ENCODE measurements around the gene WNT3A. TPM values are rescaled to one million over a fixed set of nuclear protein-coding genes. Genes with fewer than 3 reads are reported as not detected.

WNT3A gene
- total and polyA plus RNA-seq, 9 of the 15 experiments (the other 6 are each of a cell fraction or from before 2014, with no cell fraction given), result not detected

DNA sequence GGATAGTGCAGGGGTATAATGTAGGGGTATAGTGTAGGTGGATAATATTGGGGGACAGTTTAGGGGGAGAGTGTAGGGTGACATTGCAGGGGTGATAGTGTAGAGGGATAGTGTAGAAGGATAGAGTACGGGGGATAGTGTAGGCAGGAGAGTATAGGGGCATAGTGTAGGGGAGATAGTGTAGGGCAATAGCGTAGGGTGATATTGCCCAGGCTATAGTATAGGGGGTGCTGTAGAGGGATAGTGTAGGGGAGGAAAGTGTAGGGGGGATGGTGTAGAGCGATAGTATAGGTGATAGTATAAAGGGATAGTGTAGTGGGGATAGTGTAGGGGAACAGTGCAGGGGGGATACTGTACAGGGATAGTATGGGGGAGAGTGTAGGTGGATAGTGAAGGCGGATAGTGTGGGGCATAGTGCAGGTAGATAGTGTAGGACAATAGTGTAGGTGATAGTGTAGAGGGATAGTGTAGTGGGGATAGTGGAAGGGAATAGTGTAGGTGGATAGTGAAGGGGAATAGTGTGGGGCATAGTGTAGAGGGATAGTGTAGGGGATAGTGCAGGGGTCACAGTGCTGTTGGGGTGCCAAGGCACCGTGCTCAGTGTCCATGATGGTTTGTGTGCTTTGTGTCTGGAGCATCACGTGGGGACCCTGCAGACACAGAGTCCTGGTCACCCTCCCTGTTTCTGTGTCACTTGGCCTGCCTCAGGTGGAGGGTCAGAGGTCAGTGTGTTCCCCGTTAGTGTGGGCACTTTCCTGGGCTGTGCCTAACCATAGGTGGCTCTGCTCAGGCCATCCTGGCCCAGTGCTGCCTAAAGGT lies 65.2 kb downstream of the WNT3A start (continued):
- TF ChIP-seq, protein P1, sequence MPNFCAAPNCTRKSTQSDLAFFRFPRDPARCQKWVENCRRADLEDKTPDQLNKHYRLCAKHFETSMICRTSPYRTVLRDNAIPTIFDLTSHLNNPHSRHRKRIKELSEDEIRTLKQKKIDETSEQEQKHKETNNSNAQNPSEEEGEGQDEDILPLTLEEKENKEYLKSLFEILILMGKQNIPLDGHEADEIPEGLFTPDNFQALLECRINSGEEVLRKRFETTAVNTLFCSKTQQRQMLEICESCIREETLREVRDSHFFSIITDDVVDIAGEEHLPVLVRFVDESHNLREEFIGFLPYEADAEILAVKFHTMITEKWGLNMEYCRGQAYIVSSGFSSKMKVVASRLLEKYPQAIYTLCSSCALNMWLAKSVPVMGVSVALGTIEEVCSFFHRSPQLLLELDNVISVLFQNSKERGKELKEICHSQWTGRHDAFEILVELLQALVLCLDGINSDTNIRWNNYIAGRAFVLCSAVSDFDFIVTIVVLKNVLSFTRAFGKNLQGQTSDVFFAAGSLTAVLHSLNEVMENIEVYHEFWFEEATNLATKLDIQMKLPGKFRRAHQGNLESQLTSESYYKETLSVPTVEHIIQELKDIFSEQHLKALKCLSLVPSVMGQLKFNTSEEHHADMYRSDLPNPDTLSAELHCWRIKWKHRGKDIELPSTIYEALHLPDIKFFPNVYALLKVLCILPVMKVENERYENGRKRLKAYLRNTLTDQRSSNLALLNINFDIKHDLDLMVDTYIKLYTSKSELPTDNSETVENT (CRISPR knock-in tag; IDR thresholded peaks at IDR 0.05), result no peak
- no peak for TF ChIP-seq ZNF696 (CRISPR knock-in tag; conservative IDR thresholded peaks at IDR 0.05)
- TF ChIP-seq, protein P2, sequence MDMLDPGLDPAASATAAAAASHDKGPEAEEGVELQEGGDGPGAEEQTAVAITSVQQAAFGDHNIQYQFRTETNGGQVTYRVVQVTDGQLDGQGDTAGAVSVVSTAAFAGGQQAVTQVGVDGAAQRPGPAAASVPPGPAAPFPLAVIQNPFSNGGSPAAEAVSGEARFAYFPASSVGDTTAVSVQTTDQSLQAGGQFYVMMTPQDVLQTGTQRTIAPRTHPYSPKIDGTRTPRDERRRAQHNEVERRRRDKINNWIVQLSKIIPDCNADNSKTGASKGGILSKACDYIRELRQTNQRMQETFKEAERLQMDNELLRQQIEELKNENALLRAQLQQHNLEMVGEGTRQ (CRISPR knock-in tag; IDR thresholded peaks at IDR 0.05), result peak; percentile 42; the same call in 1 of the 2 replicates
- TF ChIP-seq FIP1L1 (IDR thresholded peaks at IDR 0.05; ENCODE audit: low read depth, low read length, poor library complexity, severe bottlenecking), result no peak
- TF ChIP-seq, protein P3, sequence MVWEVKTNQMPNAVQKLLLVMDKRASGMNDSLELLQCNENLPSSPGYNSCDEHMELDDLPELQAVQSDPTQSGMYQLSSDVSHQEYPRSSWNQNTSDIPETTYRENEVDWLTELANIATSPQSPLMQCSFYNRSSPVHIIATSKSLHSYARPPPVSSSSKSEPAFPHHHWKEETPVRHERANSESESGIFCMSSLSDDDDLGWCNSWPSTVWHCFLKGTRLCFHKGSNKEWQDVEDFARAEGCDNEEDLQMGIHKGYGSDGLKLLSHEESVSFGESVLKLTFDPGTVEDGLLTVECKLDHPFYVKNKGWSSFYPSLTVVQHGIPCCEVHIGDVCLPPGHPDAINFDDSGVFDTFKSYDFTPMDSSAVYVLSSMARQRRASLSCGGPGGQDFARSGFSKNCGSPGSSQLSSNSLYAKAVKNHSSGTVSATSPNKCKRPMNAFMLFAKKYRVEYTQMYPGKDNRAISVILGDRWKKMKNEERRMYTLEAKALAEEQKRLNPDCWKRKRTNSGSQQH (CRISPR knock-in tag; IDR thresholded peaks at IDR 0.05), result peak; percentile 71; the same call in 1 of the 2 replicates
- TF ChIP-seq ZNF785 (CRISPR knock-in tag; IDR thresholded peaks at IDR 0.05), result no peak
- TF ChIP-seq, protein P4, sequence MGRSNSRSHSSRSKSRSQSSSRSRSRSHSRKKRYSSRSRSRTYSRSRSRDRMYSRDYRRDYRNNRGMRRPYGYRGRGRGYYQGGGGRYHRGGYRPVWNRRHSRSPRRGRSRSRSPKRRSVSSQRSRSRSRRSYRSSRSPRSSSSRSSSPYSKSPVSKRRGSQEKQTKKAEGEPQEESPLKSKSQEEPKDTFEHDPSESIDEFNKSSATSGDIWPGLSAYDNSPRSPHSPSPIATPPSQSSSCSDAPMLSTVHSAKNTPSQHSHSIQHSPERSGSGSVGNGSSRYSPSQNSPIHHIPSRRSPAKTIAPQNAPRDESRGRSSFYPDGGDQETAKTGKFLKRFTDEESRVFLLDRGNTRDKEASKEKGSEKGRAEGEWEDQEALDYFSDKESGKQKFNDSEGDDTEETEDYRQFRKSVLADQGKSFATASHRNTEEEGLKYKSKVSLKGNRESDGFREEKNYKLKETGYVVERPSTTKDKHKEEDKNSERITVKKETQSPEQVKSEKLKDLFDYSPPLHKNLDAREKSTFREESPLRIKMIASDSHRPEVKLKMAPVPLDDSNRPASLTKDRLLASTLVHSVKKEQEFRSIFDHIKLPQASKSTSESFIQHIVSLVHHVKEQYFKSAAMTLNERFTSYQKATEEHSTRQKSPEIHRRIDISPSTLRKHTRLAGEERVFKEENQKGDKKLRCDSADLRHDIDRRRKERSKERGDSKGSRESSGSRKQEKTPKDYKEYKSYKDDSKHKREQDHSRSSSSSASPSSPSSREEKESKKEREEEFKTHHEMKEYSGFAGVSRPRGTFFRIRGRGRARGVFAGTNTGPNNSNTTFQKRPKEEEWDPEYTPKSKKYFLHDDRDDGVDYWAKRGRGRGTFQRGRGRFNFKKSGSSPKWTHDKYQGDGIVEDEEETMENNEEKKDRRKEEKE (IDR thresholded peaks at IDR 0.05; ENCODE audit: borderline replicate concordance in 1 of 2, control insufficient read depth in 1 of 2, low read depth in 2 of 2, low read length in 1 of 2), result 0 out of 4 replicates have a peak, but pooled peaks of 1 of the 2 experiments have one; percentile 12
- TF ChIP-seq ZNF75A (CRISPR knock-in tag; IDR thresholded peaks at IDR 0.05), result no peak
- TF ChIP-seq, protein P5, sequence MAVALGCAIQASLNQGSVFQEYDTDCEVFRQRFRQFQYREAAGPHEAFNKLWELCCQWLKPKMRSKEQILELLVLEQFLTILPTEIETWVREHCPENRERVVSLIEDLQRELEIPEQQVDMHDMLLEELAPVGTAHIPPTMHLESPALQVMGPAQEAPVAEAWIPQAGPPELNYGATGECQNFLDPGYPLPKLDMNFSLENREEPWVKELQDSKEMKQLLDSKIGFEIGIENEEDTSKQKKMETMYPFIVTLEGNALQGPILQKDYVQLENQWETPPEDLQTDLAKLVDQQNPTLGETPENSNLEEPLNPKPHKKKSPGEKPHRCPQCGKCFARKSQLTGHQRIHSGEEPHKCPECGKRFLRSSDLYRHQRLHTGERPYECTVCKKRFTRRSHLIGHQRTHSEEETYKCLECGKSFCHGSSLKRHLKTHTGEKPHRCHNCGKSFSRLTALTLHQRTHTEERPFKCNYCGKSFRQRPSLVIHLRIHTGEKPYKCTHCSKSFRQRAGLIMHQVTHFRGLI (CRISPR knock-in tag; IDR thresholded peaks at IDR 0.05), result no peak
- no peak for TF ChIP-seq HCFC1 (IDR thresholded peaks at IDR 0.05; ENCODE audit: low read depth, low read length)
- TF ChIP-seq MAZ (CRISPR knock-in tag; conservative IDR thresholded peaks at IDR 0.05 in 1 of 2, IDR thresholded peaks at IDR 0.05 in 1 of 2), result no peak
- no peak for TF ChIP-seq KLF10 (CRISPR knock-in tag; IDR thresholded peaks at IDR 0.05)
- TF ChIP-seq EP300 (IDR thresholded peaks at IDR 0.05; ENCODE audit: low read length), result no peak
- TF ChIP-seq FUS (optimal IDR thresholded peaks at IDR 0.05; ENCODE audit: low read depth, low read length), result no peak
- no peak for TF ChIP-seq HEY1 (CRISPR knock-in tag; IDR thresholded peaks at IDR 0.05; ENCODE audit: borderline replicate concordance)
- TF ChIP-seq ZNF695 (CRISPR knock-in tag; IDR thresholded peaks at IDR 0.05), result no peak
